HEK293 (cell line): ENCODE measurements around the gene ZNF354C.

Experiments
- CTCF ChIA-PET: fragments of 350-600 bp; formaldehyde crosslinking; extraction: SDS; loops from one replicate; lab custom pipeline; 2021; ENCODE audit warnings: antibody characterized with exemption; lab: Yijun Ruan, JAX
- POLR2A ChIA-PET: fragments of 300-600 bp; formaldehyde crosslinking; extraction: SDS; loops from one replicate; lab custom pipeline; 2020; ENCODE audit warnings: antibody characterized with exemption, inconsistent platforms; lab: Yijun Ruan, JAX
- H3K27ac ChIP-seq: fragments of 200-500 bp; sonication (Bioruptor generic); 2 replicates; pipeline ENCODE4 v1.5.1; 2014; ENCODE audit warnings: low read depth, low read length, control low read depth, inconsistent platforms; ENCODE audit errors: extremely low read depth
- H3K36me3 ChIP-seq, 2 experiments: fragments of 200-500 bp in 1 of 2; sonication (Bioruptor generic) in 1 of 2; 1 replicate in 1 of 2; 2 replicates in 1 of 2; pipeline ENCODE4 v1.5.1; 2014 to 2017; ENCODE audit warnings: inconsistent platforms in 2 of 2, low read length in 2 of 2; ENCODE audit not compliant: control insufficient read depth in 2 of 2, insufficient read depth in 1 of 2
- H3K4me1 ChIP-seq: fragments of 200-500 bp; sonication (Bioruptor generic); 2 replicates; pipeline ENCODE4 v1.5.1; 2014; ENCODE audit warnings: mild to moderate bottlenecking, low read length, inconsistent platforms; ENCODE audit not compliant: control insufficient read depth, insufficient read depth
- H3K4me3 ChIP-seq: 2 replicates; pipeline ENCODE4 v1.5.1; 2011; ENCODE audit warnings: low read depth, mild to moderate bottlenecking, control low read depth, low read length, moderate library complexity
- H3K9me3 ChIP-seq: fragments of 200-500 bp; sonication (Bioruptor generic); 2 replicates; pipeline ENCODE4 v1.5.1; 2014; ENCODE audit warnings: low read depth, low read length, inconsistent platforms; ENCODE audit not compliant: control insufficient read depth, insufficient read depth
- KLF8 ChIP-seq: fragments of 450-650 bp; formaldehyde crosslinking; IDR thresholded peaks from 2 replicates; pipeline ENCODE4 v1.5.1; 2016; ENCODE audit warnings: missing biosample characterization, missing genetic modification characterization
- KLF9 ChIP-seq: fragments of 450-650 bp; formaldehyde crosslinking; IDR thresholded peaks from 2 replicates; pipeline ENCODE4 v1.5.1; 2016; ENCODE audit warnings: missing biosample characterization, missing genetic modification characterization, low read depth
- PRDM1 ChIP-seq: fragments of 450-650 bp; formaldehyde crosslinking; IDR thresholded peaks from 2 replicates; pipeline ENCODE4; 2016; ENCODE audit warnings: missing biosample characterization, missing genetic modification characterization
- PRDM2 ChIP-seq: fragments of 450-650 bp; formaldehyde crosslinking; IDR thresholded peaks from 2 replicates; pipeline ENCODE4 v1.5.1; 2016; ENCODE audit warnings: missing biosample characterization, missing genetic modification characterization, borderline replicate concordance
- PRDM4 ChIP-seq: fragments of 450-650 bp; formaldehyde crosslinking; IDR thresholded peaks from 2 replicates; pipeline ENCODE4 v1.5.1; 2017; ENCODE audit warnings: missing biosample characterization, missing genetic modification characterization
- ZBTB1 ChIP-seq: fragments of 450-650 bp; formaldehyde crosslinking; IDR thresholded peaks from 2 replicates; pipeline ENCODE4 v1.5.1; 2016; ENCODE audit warnings: missing biosample characterization, missing genetic modification characterization
- ZBTB10 ChIP-seq: fragments of 450-650 bp; formaldehyde crosslinking; IDR thresholded peaks from 2 replicates; pipeline ENCODE4 v1.5.1; 2016; ENCODE audit warnings: missing biosample characterization, missing genetic modification characterization
- ZNF18 ChIP-seq: fragments of 450-650 bp; formaldehyde crosslinking; IDR thresholded peaks from 2 replicates; pipeline ENCODE4 v1.5.1; 2016; ENCODE audit warnings: missing biosample characterization, missing genetic modification characterization
- ZNF2 ChIP-seq: fragments of 450-650 bp; formaldehyde crosslinking; IDR thresholded peaks from 2 replicates; pipeline ENCODE4 v1.5.1; 2016; ENCODE audit warnings: missing biosample characterization, missing genetic modification characterization
- ZNF23 ChIP-seq: fragments of 450-650 bp; formaldehyde crosslinking; IDR thresholded peaks from 2 replicates; pipeline ENCODE4 v1.5.1; 2016; ENCODE audit warnings: missing biosample characterization, missing genetic modification characterization, borderline replicate concordance
- ZNF239 ChIP-seq: fragments of 450-650 bp; formaldehyde crosslinking; IDR thresholded peaks from 2 replicates; pipeline ENCODE4 v1.5.1; 2016; ENCODE audit warnings: missing biosample characterization, missing genetic modification characterization
- ZNF350 ChIP-seq: fragments of 450-650 bp; formaldehyde crosslinking; IDR thresholded peaks from 2 replicates; pipeline ENCODE4 v1.5.0; 2017; ENCODE audit warnings: missing biosample characterization, mild to moderate bottlenecking, missing genetic modification characterization
- ZNF423 ChIP-seq: fragments of 450-650 bp; formaldehyde crosslinking; IDR thresholded peaks from 2 replicates; pipeline ENCODE4 v1.5.1; 2016; ENCODE audit warnings: missing biosample characterization, missing genetic modification characterization
- ZNF548 ChIP-seq: fragments of 450-650 bp; formaldehyde crosslinking; IDR thresholded peaks from 2 replicates; pipeline ENCODE4 v1.5.1; 2016; ENCODE audit warnings: missing biosample characterization, missing genetic modification characterization
- ZSCAN4 ChIP-seq: fragments of 450-650 bp; formaldehyde crosslinking; IDR thresholded peaks from 2 replicates; pipeline ENCODE4 v1.5.1; 2017; ENCODE audit warnings: missing biosample characterization, missing genetic modification characterization

Gene ZNF354C

GRCh38 chr5:179127136-179128040 lies 67.2 kb downstream of the ZNF354C start (continued):
- TF ChIP-seq PRDM2 (tag by site-specific recombination): no peak
- no peak for TF ChIP-seq ZNF18 (tag by site-specific recombination)

GRCh38 chr5:179128041-179128365 lies 67.8 kb downstream of the ZNF354C start:
- Histone ChIP-seq H3K27ac (no peak overlapping the region), H3K36me3 (no peaks in the 10 kb centered on the region), H3K4me1 (no peaks in the 10 kb centered on the region), H3K9me3 (no peaks in the 10 kb centered on the region), H3K4me3 (no peak overlapping the region)
- TF ChIP-seq ZSCAN4 (tag by site-specific recombination) (no peak), PRDM4 (tag by site-specific recombination) (no peak), ZBTB1 (tag by site-specific recombination) (no peak), ZNF350 (tag by site-specific recombination) (no peak), ZNF239 (tag by site-specific recombination) (no peak), KLF8 (tag by site-specific recombination) (no peak), ZNF423 (no peak), ZNF23 (tag by site-specific recombination) (no peak), PRDM1 (no peak), KLF9 (tag by site-specific recombination) (no peak), ZNF548 (no peak), ZNF2 (no peak), ZBTB10 (no peak)
- ChIA-PET POLR2A (no interaction called here), CTCF (no interaction called here)
